ENCODE results near the gene CCDC142.
A peak's percentile ranks its signal among the peaks of the same experiment; 100 is the strongest.

CCDC142 gene

DNA sequence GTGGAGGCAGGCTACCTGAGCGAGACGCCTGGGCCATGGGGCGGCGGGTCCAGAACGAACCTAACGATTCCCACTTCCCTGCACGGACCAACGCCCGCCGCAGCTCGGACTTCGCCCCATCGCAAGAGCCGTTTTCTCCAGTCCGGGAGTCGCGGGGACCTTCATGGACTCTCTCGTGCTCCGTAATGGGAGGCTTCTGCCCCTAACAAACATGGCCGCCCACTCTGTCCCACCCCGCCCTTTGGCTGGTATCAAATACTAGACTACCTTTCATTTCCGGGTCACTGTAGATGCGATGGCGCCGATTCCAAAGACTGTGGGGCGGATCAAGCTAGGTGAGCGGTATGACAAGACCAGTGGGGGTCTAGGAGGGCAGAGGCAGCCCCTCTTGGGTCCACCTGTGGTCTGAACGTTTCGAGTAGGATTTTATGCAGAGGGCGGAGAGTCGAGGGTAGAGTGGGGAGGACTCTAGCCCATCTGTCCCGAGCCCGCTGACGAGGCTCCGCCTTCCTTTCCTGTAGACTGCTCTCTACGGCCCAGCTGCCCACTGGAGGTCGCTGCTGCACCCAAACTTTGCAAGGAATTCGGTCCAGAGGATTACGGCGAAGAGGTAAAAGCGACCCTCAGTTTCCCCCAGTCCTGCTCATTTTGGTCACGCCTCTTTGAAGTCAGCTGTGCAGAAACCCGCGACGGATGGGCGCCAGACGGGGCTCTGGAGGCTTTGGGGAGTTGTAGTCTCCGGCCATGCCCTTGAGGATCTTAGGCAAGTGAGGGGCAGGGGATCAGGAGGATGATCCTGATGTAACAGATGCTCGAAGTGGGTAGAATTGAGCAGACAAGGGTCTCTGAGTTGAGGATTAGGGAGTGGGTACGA, at the start of gene CCDC142, which contains the start of gene TTC31:
Gene CCDC142, minus strand, starts transcription at position 198 of the 874 bp plus-strand sequence. Its CDS starts 161 bp downstream, at position 37.
Gene TTC31, plus strand, starts transcription at position 281 of the 874 bp plus-strand sequence. Its CDS starts 15 bp downstream, at position 296.
- DNase-seq: peak; percentile 94

DNA sequence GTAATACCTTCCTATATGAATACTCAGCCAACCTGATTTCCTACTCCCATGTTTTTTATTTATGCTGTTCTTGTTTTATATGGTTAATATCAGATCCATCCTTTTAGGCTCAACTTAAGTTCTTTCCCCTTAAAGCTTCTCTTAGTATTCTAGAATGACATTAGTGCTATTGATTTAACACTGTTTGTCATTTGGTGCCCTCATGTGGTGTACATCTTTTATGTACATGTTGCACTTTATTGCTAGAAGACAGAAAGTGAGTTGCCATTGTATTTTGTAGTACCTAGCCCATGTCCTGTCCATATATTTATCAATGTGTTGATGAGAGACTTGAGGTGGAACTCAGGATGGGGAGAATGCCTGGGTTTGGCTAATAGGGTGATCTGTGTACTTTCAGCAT, 49.4 kb upstream of the CCDC142 start:
- no peak for DNase-seq

- no peak for DNase-seq
Measured at GRCh38 chr2:74531666-74532065, 48.9 kb upstream of the CCDC142 start.

GRCh38 chr2:74530239-74531187, 47.7 kb upstream of the CCDC142 start:
- DNase-seq: no peak

DNA sequence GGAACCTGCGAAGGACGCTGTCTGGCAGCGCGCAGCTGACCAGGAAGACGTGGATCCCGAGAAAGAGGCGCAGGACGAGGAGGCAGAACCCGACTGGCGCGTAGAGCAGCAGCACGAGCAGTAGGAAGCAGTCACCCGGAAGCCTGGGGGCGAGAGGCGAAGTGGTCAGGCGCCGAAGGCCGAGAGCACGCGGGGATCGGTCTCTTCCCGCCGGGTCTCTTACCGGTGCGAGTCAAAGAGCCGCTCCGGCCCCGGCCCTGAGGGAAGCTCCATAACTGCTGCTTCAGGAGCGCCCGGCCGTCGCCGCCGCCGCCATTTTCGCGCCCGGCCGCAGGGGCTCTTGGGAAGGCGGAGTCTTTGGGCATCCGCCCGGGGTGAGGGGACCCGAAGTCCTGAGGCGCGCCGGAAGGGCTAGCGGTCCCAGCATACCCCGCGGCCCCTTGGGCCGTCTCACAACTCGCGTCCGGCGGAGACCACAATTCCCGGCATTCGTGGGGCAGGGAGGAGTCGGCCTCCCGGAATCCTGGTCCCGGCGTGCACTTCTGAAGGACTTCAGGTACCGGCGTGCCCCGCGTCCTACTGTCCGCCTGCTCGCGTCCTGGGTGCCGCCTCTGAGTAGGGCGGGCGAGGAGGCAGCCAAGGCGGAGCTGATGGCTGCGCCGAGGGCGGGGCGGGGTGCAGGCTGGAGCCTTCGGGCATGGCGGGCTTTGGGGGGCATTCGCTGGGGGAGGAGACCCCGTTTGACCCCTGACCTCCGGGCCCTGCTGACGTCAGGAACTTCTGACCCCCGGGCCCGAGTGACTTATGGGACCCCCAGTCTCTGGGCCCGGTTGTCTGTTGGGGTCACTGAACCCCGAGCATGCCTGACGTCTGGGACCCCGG, 46.8 kb upstream of the CCDC142 start, which contains the start of the genes AUP1 and HTRA2:
Gene AUP1, minus strand, starts transcription at position 350 of the 882 bp plus-strand sequence. Its CDS starts 77 bp downstream, at position 273.
Gene HTRA2, plus strand, starts transcription at position 577 of the 882 bp plus-strand sequence. Its CDS starts 74 bp downstream, at position 651.
- DNase-seq: peak; percentile 98

DNA sequence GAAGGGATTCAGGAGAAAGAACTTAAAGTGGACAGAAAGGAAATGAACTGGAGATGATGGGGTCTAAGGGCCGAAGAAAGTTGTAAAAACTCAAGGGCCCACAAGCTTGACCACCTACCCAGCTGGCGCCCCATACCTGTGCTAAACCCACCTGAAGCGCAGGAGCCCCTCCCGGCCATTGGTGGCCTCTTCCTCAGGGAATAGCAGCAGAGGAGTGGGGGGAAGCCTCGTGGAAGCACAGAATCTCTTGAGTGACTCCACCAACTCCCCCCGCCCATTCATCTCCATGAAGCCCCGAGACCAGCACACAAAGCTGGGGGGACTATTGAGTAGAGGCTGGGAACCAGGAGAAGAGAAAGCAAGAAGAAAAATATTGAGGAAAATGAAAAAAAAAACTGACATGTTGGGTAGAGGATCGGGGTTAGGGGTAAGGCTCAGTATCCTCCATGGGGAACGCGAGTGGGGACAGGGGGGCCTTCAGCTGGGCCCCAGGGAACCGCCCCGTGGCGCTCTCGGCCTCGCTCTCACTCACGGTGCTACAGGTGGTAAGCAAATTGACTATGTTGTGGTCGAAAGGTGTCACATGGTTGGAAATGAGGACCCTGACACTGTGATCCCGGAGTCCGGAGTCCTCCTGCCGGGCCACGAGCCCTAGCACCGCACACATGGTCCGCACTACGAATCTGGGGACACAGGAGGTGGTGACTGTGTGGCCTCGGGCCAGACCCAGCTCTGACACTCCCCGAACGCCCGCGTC, 46.0 kb upstream of the CCDC142 start:
- DNase-seq: no peak

GRCh38 chr2:74527741-74528140, 44.9 kb upstream of the CCDC142 start:
- DNase-seq: no peak

GRCh38 chr2:74526649-74527230, 43.9 kb upstream of the CCDC142 start:
- no peak for DNase-seq

- no peak for DNase-seq
Measured at GRCh38 chr2:74525717-74526648, 43.2 kb upstream of the CCDC142 start, which contains the start of gene DQX1. Gene DQX1, minus strand, starts transcription at chr2:74526231. Its CDS starts 502 bp downstream, at chr2:74525729.

DNA sequence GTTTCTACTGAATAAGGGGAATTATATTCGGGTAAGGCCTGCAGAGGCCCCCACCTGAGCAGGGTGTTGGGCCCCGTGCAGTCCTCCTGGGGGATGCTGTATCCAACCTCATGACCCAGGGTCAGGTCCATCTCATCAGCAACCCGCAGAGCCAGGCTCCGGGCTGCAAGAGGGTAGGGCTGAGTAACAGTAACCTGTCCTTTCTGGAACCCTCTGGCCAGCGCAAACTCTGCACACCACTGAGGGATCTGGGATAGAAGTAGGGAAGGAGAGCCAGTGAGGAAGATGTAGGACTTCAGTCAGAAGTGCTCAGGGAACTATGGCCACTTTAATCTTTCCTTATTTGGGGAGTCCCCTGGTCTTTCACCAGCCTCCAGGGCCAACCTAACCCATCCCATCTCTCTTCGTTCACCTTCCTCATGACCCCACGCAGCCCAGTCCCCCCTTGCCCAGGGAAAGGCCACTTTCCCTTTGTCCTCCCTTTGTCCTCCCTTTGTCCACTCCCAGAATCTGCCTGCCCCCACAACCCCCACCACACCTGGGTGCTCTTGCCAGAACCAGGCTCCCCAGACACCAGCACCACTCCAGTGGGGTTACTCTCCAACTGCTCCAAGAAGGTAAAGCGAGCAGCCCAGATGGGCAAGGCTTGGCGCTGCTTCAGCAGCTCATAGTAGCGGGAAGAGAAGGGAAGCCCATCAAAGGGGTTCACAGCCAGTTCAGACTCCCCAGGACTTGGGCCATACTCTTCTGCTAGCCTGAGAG, 42.3 kb upstream of the CCDC142 start:
- no peak for DNase-seq

GRCh38 chr2:74524005-74524404, 41.2 kb upstream of the CCDC142 start:
- DNase-seq: no peak

DNA sequence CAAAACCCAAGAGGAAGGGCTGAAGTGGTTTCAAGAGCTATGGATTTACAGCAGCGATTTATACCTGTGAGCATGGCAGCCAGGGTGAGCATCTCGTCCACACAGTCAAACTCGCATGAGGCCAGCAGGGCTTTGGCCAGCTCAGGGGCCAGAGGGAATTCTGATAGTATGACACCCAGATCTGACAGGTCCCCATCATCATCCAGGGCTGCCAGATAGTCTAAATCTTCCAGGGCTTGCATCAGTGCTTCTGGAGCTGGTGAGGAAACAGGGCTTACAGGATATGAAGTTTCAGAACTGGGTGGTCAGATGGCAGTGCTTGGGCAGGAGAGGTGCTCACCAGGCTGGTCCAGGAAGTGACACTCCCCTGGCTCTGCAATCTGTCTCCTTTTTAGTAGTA, 39.7 kb upstream of the CCDC142 start:
- no peak for DNase-seq

GRCh38 chr2:74516650-74517049, 33.9 kb upstream of the CCDC142 start:
- no peak for DNase-seq

GRCh38 chr2:74515981-74516633, 33.3 kb upstream of the CCDC142 start:
- no peak for DNase-seq

- no peak for DNase-seq
Measured at GRCh38 chr2:74515271-74515980, 32.6 kb upstream of the CCDC142 start.

- peak; percentile 41 for DNase-seq
Measured at GRCh38 chr2:74514368-74515270, 31.8 kb upstream of the CCDC142 start, which contains the start of gene TLX2. Gene TLX2, plus strand, starts transcription at chr2:74514450. Its CDS starts 357 bp downstream, at chr2:74514807.

All from NCI-H2171 (cell line).